K562 (cell line): Measurements from ENCODE around the gene NSMCE1. TPM values are rescaled to one million over a fixed set of nuclear protein-coding genes. Genes with fewer than 3 reads are reported as not detected.

Source experiments
- ATAC-seq: fragments of 200-7000 bp; cut with Tn5 transposase; 3 replicates; pipeline ENCODE4 v1.9.1; 2020; ENCODE audit warnings: moderate library complexity
- BruUV-seq: library from RNA; stranded (reverse); fragments of 400-500 nt; replicated peaks from 2 replicates; lab custom pipeline; 2021; lab: Mats Ljungman, UMichigan
- CTCF ChIA-PET: fragments of 300-600 bp; formaldehyde crosslinking; extraction: SDS; loops from one replicate; lab custom pipeline; 2021; ENCODE audit warnings: low intra/inter-chr PET ratio; lab: Yijun Ruan, JAX
- POLR2A ChIA-PET: fragments of 300-600, 350-650 bp; sonication (Branson Sonifier 250); formaldehyde crosslinking; extraction: SDS; loops from one replicate; lab custom pipeline; 2021; ENCODE audit warnings: antibody characterized with exemption, inconsistent platforms; lab: Yijun Ruan, JAX
- DNase-seq, 4 experiments: peaks; one replicate each; pipeline versions ENCODE4 v3.0.0 to v3.0.0-alpha.2; 2011 to 2018; ENCODE audit warnings: low spot score in 3 of 4, mixed read lengths in 3 of 4; ENCODE audit errors: extremely low read depth in 1 of 4
- FAIRE-seq: peaks from 2 replicates; lab custom pipeline; 2011; peaks lifted over from hg19 to GRCh38; lab: Jason Lieb, UNC
- H2AFZ ChIP-seq: 2 replicates; pipeline ENCODE4 v1.6.0; 2011; ENCODE audit warnings: low read depth, low read length, control low read depth, inconsistent platforms
- H3K27ac ChIP-seq: fragments of 200-600 bp; 3 replicates; pipeline ENCODE4 v1.8.0; 2011; ENCODE audit warnings: low read depth, mild to moderate bottlenecking, control low read depth, inconsistent platforms, low read length, moderate library complexity, mixed read lengths; ENCODE audit errors: extremely low read depth
- H3K27me3 ChIP-seq, 2 experiments: fragments of 300-600 bp in 1 of 2; 2 replicates in 1 of 2; 3 replicates in 1 of 2; pipeline versions ENCODE4 v1.6.0 to v1.8.0; 2011; ENCODE audit warnings: inconsistent platforms in 2 of 2, low read length in 2 of 2, mild to moderate bottlenecking in 1 of 2, mixed read lengths in 1 of 2, moderate library complexity in 1 of 2; ENCODE audit not compliant: control insufficient read depth in 2 of 2, insufficient read depth in 2 of 2
- H3K36me3 ChIP-seq: fragments of 300-600 bp; 3 replicates; pipeline ENCODE4 v1.8.0; 2011; ENCODE audit warnings: mild to moderate bottlenecking, low read length, inconsistent platforms; ENCODE audit not compliant: control insufficient read depth, insufficient read depth
- H3K4me1 ChIP-seq, 2 experiments: fragments of 200-600 bp in 1 of 2; replicated peaks in 1 of 2; 2 replicates in 1 of 2; 3 replicates in 1 of 2; pipeline versions ENCODE4 v1.5.1 to v1.8.0; 2011; ENCODE audit warnings: inconsistent platforms in 2 of 2, low read length in 2 of 2, mild to moderate bottlenecking in 1 of 2, mixed read lengths in 1 of 2, moderate library complexity in 1 of 2; ENCODE audit not compliant: control insufficient read depth in 2 of 2, insufficient read depth in 2 of 2
- H3K4me2 ChIP-seq: 2 replicates; pipeline ENCODE4 v1.6.1; 2011; ENCODE audit warnings: low read length, control low read depth, inconsistent platforms, mixed read lengths; ENCODE audit not compliant: insufficient read depth
- H3K4me3 ChIP-seq: fragments of 200-600 bp; sonication (generic), shearing (Covaris generic); 2 replicates; pipeline ENCODE4 v1.5.1; 2016; ENCODE audit warnings: control low read depth, inconsistent platforms
- H3K79me2 ChIP-seq: fragments of 200-600 bp; 3 replicates; pipeline ENCODE4 v1.8.0; 2011; ENCODE audit warnings: low read length, inconsistent platforms; ENCODE audit not compliant: control insufficient read depth, insufficient read depth
- H3K9ac ChIP-seq, 2 experiments: 2 replicates each; pipeline versions ENCODE4 v1.6.0 to v1.6.1; 2011; ENCODE audit warnings: low read depth in 2 of 2, low read length in 2 of 2, control low read depth in 1 of 2, inconsistent platforms in 1 of 2, mild to moderate bottlenecking in 1 of 2, mixed read lengths in 1 of 2; ENCODE audit not compliant: insufficient read depth in 1 of 2
- H3K9me1 ChIP-seq: one replicate; pipeline ENCODE4 v1.6.0; 2011; ENCODE audit warnings: inconsistent platforms, mild to moderate bottlenecking, low read length, moderate library complexity; ENCODE audit not compliant: control insufficient read depth, insufficient read depth
- H3K9me3 ChIP-seq: replicated peaks from 2 replicates; pipeline ENCODE4 v1.5.1; 2011; ENCODE audit warnings: low read depth, low read length, inconsistent platforms; ENCODE audit not compliant: control insufficient read depth, insufficient read depth
- H4K20me1 ChIP-seq: replicated peaks from 2 replicates; pipeline ENCODE4 v1.6.1; 2011; ENCODE audit warnings: low read length, inconsistent platforms, mixed read lengths; ENCODE audit not compliant: control insufficient read depth, insufficient read depth
- AFF1 ChIP-seq, 2 experiments: fragments of 450-650 bp; IDR thresholded peaks; 2 replicates each; pipeline ENCODE4 v1.6.1; 2018; ENCODE audit warnings: mild to moderate bottlenecking in 2 of 2, low read depth in 1 of 2; ENCODE audit not compliant: partially characterized antibody in 2 of 2
- CCNT2 ChIP-seq: IDR thresholded peaks from 2 replicates; pipeline ENCODE4 v1.6.1; 2011; ENCODE audit warnings: borderline replicate concordance, low read depth, mild to moderate bottlenecking, moderate library complexity, mixed read lengths, low read length; ENCODE audit not compliant: insufficient read length; ENCODE audit errors: extremely low read depth
- LCOR ChIP-seq: sonication (generic); formaldehyde crosslinking; IDR thresholded peaks from 2 replicates; pipeline ENCODE4 v1.8.0; 2022; ENCODE audit warnings: mild to moderate bottlenecking, missing genetic modification reagents
- MEIS2 ChIP-seq: fragments of 450-650 bp; IDR thresholded peaks from 2 replicates; pipeline ENCODE4 v1.6.1; 2014; ENCODE audit warnings: mild to moderate bottlenecking; ENCODE audit not compliant: partially characterized antibody
- NFRKB ChIP-seq: fragments of 450-650 bp; IDR thresholded peaks from 2 replicates; pipeline ENCODE4 v1.6.1; 2016; ENCODE audit warnings: low read depth
- PURB ChIP-seq: sonication (generic); formaldehyde crosslinking; IDR thresholded peaks from 2 replicates; pipeline ENCODE4 v1.9.0; 2021; ENCODE audit warnings: low read depth, mild to moderate bottlenecking, missing genetic modification reagents
- SMARCC2 ChIP-seq: fragments of 450-650 bp; IDR thresholded peaks from 2 replicates; pipeline ENCODE4 v1.6.1; 2017; ENCODE audit warnings: antibody characterized with exemption, moderate library complexity, mild to moderate bottlenecking, low read depth
- SNIP1 ChIP-seq: fragments of 450-650 bp; IDR thresholded peaks from 2 replicates; pipeline ENCODE4 v1.7.1; 2017; ENCODE audit warnings: low read depth, mild to moderate bottlenecking
- TRIM24 ChIP-seq, 2 experiments: fragments of 450-650 bp; IDR thresholded peaks; 2 replicates each; pipeline ENCODE4 v1.6.1; 2016
- XRCC4 ChIP-seq: IDR thresholded peaks from one replicate; pipeline ENCODE4 v1.6.1; 2011; ENCODE audit not compliant: insufficient read depth, insufficient read length; ENCODE audit errors: extremely low read depth
- ZNF398 ChIP-seq: fragments of 250-450 bp; sonication (Bioruptor Pico); IDR thresholded peaks from 2 replicates; pipeline ENCODE4 v1.8.0; 2021; ENCODE audit warnings: moderate library complexity, mild to moderate bottlenecking, inconsistent platforms
- WGBS: fragments of 100-300 bp; shearing (Covaris generic); methylation state at CpG from one replicate; pipeline ENCODE4 v1.1.6; 2016; ENCODE audit warnings: low coverage, mixed read lengths; ENCODE audit not compliant: insufficient coverage; ENCODE audit errors: missing lambda C conversion rate; 5-methylcytosine and 5-hydroxymethylcytosine counted together
- in situ Hi-C: fragments of 300-500 bp; cut with MboI; formaldehyde crosslinking; loops from 4 replicates; pipeline ENCODE4 v1.15.0; 2018; ENCODE audit warnings: inconsistent platforms, mixed read lengths
- intact Hi-C: fragments of 100-400 bp; cut with micrococcal nuclease; formaldehyde crosslinking; loops from 2 replicates; pipeline ENCODE4 v1.14.2; 2022
- polyA plus RNA-seq, 8 experiments: library from polyadenylated mRNA; depleted of rRNA in 4 of 8; stranded (reverse) in 5 of 8; unstranded in 3 of 8; fragments of >200 nt; fragmentation: Nextera tagmentation in 2 of 8; fragmentation: Illumina TruSeq in 1 of 8; extraction: Ambion mirVana in 2 of 8; extraction: Trizol in 1 of 8; gene quantifications; 2 replicates each; pipeline versions ENCODE4 v1.2.1 to v1.2.3, GENCODE V29; 2011 to 2014; ENCODE audit warnings: inconsistent platforms in 1 of 8, missing spikeins in 1 of 8
- total RNA-seq, 7 experiments: library from RNA; depleted of rRNA in 6 of 7; stranded (reverse); fragments of >200 nt in 6 of 7; fragmentation: Illumina TruSeq in 2 of 7; extraction: Trizol in 2 of 7; gene quantifications; 2 replicates each; pipeline versions ENCODE4 v1.2.1 to v1.2.3, GENCODE V29; 2011 to 2021; ENCODE audit warnings: low replicate concordance in 1 of 7
- TF ChIP-seq, protein P1 (sequence below): fragments of 450-650 bp; IDR thresholded peaks from 2 replicates; pipeline ENCODE4 v1.6.1; 2017; ENCODE audit warnings: mild to moderate bottlenecking, moderate library complexity

The NSMCE1 gene
- total and polyA plus RNA-seq, 9 of the 15 experiments (the other 6 are each of a cell fraction or from before 2014, with no cell fraction given), result 52.1 to 163 (median 61.5) TPM

- BruUV-seq, result no TSS peak
Observed at GRCh38 chr16:27287887-27288286, 19.3 kb upstream of the NSMCE1 start.

More at GRCh38 chr16:27287887-27288286, 19.3 kb upstream of the NSMCE1 start:
- CTCF ChIA-PET, result interaction anchor here (0.6 kb wide), 1 partner anchor 19 kb away, joined by 3 read pairs; the partner anchor contains the start of gene NSMCE1
- no peak for DNase-seq
- 20% methylated on average over 11 of the region's 11 CpGs for WGBS
- TF ChIP-seq, protein P1, sequence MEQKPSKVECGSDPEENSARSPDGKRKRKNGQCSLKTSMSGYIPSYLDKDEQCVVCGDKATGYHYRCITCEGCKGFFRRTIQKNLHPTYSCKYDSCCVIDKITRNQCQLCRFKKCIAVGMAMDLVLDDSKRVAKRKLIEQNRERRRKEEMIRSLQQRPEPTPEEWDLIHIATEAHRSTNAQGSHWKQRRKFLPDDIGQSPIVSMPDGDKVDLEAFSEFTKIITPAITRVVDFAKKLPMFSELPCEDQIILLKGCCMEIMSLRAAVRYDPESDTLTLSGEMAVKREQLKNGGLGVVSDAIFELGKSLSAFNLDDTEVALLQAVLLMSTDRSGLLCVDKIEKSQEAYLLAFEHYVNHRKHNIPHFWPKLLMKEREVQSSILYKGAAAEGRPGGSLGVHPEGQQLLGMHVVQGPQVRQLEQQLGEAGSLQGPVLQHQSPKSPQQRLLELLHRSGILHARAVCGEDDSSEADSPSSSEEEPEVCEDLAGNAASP, result no peak
- no peak for TF ChIP-seq ZNF398
- no peak for TF ChIP-seq AFF1 (IDR thresholded peaks at IDR 0.05; ENCODE audit: low read depth in 1 of 2, partially characterized antibody in 2 of 2)
- TF ChIP-seq NFRKB, result no peak
- TF ChIP-seq XRCC4, result no peak
- TF ChIP-seq SMARCC2, result no peak
- TF ChIP-seq SNIP1, result no peak
- TF ChIP-seq LCOR, result no peak
- TF ChIP-seq CCNT2, result no peak
- TF ChIP-seq TRIM24 (IDR thresholded peaks at IDR 0.05), result no peak
- TF ChIP-seq MEIS2, result no peak
- TF ChIP-seq PURB (CRISPR knock-in tag), result no peak
- Histone ChIP-seq H3K4me1 (peaks cover 0 to 2% of the 10 kb centered on the region in 2 experiments; a peak in 1 of 5 replicates), H4K20me1 (no peaks in the 10 kb centered on the region), H3K36me3 (no peaks in the 10 kb centered on the region), H3K79me2 (no peaks in the 10 kb centered on the region), H3K4me2 (no peak overlapping the region), H3K9me1 (no peaks in the 10 kb centered on the region), H3K9ac (no peak overlapping the region), H3K4me3 (no peak overlapping the region), H2AFZ (no peak overlapping the region), H3K9me3 (no peaks in the 10 kb centered on the region), H3K27ac (no peak overlapping the region), H3K27me3 (peaks cover 6 to 9% of the 10 kb centered on the region in 2 experiments; a peak in 3 of 5 replicates)
- no peak for ATAC-seq
- no peak for FAIRE-seq
- intact Hi-C loops, result loop anchor here (10.0 kb wide), 1 partner anchor 113 kb away; no protein-coding TSS in a partner anchor
- POLR2A ChIA-PET, result interaction anchor here (0.6 kb wide), 2 partner anchors 9 to 95 kb away, joined by 3 read pairs; no protein-coding TSS in a partner anchor
- in situ Hi-C loops, result no loop called here
